ENCODE results near the gene ARAP1.

The ARAP1 gene

GRCh38 chr11:72723508-72723907 lies 28.7 kb downstream of the ARAP1 start:
- DNase-seq (ENCODE audit: low spot score), result no peak

- DNase-seq (ENCODE audit: low spot score), result peak; percentile 92
These were observed 30.0 kb downstream of the ARAP1 start for GRCh38 chr11:72722050-72722748.

DNA sequence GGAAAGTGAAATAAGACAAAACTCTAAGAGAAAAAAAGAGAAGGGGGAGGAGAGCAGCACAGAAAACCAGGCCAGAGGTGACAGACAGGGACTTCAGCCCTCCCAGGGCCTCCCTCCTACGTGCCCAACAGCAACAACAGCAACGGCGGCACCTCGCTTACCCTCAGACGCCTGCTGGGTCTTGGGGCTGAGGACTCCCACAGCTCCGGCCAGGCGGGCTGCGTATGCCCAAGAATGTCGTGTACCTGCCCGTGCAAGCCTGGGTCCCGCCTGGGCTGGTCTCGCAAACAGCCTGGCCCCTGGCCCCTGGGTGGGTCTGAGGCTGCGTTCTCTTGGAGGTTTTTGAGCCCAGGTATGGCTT lies 30.5 kb downstream of the ARAP1 start:
- DNase-seq (ENCODE audit: low spot score), result no peak

DNA sequence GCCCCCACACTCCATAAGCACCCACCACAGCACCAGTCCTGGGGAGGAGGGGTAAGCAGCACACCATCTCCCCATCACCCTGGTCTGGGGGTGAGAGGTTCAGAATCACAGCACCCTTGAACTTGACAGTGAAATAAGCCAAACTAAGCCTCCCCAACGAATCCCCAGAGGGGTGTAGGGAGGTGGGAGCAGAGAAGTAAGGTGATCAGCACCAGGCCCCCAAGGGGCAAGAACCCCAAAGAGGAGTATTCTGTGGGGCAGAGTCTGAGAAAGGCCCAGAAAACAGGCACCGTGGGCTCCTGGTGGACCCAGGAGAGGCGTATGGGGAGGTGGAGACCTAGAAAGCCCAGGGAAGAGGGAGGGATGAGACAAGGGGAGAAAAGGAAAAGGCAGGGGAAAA lies 30.9 kb downstream of the ARAP1 start:
- DNase-seq (ENCODE audit: low spot score), result no peak

GRCh38 chr11:72720784-72721183 lies 31.4 kb downstream of the ARAP1 start:
- DNase-seq (ENCODE audit: low spot score), result no peak

DNA sequence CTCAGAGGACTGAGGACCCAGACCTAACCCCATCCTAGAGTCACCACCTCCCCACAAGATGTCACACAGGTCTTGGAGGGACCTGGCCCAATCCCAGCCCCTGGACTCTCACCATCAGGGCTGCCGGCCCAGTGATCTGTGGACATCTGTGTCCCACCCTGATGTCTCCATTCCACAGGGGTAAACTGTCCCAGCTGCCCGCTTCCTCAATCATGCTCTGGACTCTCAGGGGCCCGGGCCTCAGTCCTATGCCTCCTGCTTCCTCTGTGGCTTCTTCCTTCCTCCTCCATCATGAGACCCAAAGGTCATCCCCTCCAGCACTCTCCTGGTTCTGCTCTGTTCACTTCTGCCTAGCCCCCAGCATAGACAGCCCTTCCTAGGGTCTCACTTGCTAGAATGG lies 32.2 kb downstream of the ARAP1 start:
- no peak for DNase-seq (ENCODE audit: low spot score)

GRCh38 chr11:72719551-72719950 lies 32.7 kb downstream of the ARAP1 start:
- no peak for DNase-seq (ENCODE audit: low spot score)

DNA sequence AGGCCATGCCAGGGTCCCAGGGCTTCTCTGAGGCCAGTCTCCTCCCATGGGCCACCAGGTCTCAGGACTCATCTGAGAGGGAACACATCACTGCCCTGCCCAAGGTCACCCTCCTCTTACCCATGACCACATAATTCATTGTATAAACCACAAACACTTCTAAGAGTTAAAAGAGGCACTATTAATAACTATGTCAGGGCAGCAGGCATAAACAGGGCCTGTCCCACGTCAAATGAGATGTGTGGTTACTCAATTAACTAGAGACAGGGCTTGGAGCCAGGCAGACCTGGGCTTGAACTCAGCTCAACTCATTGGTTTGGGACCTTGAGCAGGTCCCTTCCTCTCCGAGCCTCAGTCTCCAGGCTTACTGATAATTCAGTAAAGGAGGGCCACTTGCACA lies 33.1 kb downstream of the ARAP1 start:
- no peak for DNase-seq (ENCODE audit: low spot score)

DNA sequence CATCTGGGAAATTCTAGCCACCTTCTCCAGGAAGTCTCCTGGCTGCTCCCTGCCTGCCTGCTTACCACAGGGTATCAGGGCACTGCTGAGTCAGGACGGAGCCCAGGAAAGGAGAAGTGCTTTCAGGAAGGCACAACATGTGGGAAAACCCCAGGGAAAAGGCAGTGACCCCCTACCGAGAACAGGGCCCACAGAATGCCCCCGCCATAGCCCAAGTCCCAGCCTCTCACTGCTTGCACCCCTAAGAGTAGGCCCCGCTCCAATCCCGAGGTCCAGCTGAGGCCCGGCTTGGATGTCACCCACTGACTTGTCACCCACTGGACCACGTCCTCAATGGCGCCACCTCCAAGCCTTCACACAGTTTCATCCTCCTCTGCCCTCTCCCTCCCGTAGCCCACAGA lies 34.1 kb downstream of the ARAP1 start:
- no peak for DNase-seq (ENCODE audit: low spot score)

- no peak for DNase-seq (ENCODE audit: low spot score)
These were observed 35.3 kb downstream of the ARAP1 start for GRCh38 chr11:72716788-72717435.

GRCh38 chr11:72716290-72716689 lies 35.9 kb downstream of the ARAP1 start:
- DNase-seq (ENCODE audit: low spot score), result no peak

GRCh38 chr11:72712841-72713240 lies 39.4 kb downstream of the ARAP1 start:
- no peak for DNase-seq (ENCODE audit: low spot score)

GRCh38 chr11:72712168-72712751 lies 39.9 kb downstream of the ARAP1 start:
- DNase-seq (ENCODE audit: low spot score), result no peak

DNA sequence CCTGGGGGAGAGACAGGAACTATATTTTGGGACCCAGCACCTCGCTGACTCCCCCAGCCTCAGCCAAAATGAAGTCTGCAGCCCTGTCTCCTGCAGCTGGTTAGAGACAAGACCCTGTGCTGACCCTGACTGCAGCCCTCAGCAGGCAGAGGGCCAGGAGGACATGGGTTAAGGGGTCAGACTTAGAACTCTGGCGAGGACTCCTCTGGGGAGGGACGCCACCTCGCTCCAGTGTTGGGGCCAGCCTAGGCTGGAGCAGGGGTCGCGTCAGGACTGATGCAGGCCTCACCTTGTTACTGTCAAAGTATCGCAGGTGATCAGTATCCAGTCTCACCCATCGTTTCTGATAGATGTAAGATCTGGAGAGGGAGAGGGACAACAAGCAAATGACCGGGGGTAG lies 41.1 kb downstream of the ARAP1 start:
- DNase-seq (ENCODE audit: low spot score), result no peak

DNA sequence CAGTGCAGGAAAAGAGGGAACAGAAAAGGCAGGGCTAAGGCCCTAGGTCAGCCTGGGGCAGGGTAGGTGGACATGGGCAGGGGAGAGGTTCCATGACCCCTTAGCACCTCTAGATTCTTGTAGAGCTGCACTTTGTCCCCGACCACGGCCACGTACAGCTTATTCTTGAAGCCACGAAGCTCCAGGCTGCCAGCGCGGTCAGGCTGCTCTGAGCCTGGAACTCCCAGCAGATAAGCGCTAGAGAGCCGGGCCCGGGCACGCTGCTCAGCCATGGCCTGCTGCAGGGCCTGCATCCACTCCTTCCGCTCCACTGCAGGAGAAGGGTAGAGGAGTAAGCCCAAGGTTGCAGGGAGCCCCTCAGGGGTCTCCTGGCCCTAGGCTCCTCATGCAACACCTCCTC lies 41.9 kb downstream of the ARAP1 start:
- DNase-seq (ENCODE audit: low spot score), result no peak

- DNase-seq (ENCODE audit: low spot score), result no peak
These were observed 42.5 kb downstream of the ARAP1 start for GRCh38 chr11:72709478-72710238.

- no peak for DNase-seq (ENCODE audit: low spot score)
These were observed 45.2 kb downstream of the ARAP1 start for GRCh38 chr11:72707032-72707431.

- no peak for DNase-seq (ENCODE audit: low spot score)
These were observed 45.6 kb downstream of the ARAP1 start for GRCh38 chr11:72706579-72706978.

DNA sequence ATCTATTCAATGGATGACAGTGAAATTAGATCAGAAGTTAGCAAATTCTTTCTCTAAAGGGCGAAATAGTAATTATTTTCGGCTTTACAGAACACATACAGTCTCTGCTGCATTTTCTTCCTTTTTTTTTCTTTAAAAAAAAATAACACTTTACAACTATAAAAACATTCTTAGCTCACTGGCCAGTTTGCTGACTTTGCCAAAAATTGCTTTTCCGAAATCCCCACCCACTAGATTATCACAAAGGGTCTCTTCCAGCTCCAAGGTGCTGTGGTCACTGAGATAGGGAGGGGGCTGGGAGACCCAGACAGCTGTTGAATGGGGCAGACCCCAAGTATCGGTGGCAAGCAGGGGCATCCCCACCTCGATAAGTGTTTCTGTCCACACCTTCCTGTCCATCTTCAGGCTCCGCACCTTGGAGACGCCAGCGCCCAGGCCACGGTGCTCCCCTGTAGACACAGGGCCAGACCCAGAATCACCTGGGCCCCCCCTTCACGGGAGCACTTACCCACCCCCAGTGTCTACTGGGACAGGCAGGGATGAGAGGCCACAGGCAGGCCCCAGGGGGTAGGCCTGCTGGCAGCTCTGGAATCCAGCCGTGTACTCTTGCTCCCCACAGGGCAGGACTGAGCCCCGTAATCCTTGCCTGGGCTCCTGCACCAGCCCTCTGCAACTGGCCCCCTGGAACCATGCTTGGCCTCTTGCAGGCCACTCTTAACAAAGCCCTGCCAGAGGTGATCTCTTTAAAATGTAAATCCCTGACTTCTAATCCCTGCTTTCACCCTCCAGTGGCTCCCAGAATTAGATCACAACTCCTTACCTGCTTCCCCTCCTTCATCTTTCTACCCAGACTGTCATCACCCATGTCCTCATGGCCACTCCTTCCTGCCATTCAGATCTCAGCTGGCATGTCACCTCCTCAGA lies 46.5 kb downstream of the ARAP1 start:
- DNase-seq (ENCODE audit: low spot score), result peak; percentile 62

- no peak for DNase-seq (ENCODE audit: low spot score)
These were observed 47.4 kb downstream of the ARAP1 start for GRCh38 chr11:72704783-72705265.

GRCh38 chr11:72704028-72704782 lies 48.0 kb downstream of the ARAP1 start:
- DNase-seq (ENCODE audit: low spot score), result no peak
